ENCODE data around the gene RIN3. TPM values are rescaled to one million over a fixed set of nuclear protein-coding genes. Genes with fewer than 3 reads are reported as not detected.

RIN3 gene
- total RNA-seq, 1 donor from 2014 or later: 0.22 TPM

GRCh38 chr14:92717571-92718042 is 204.0 kb downstream of the RIN3 start:
- Mint-ChIP-seq H3K4me1 (no peaks in the 10 kb centered on the region), H3K27ac (no peak overlapping the region), H3K4me3 (no peak overlapping the region), H3K27me3 (ENCODE audit: insufficient read depth, low read depth) (peaks cover 2% of the 10 kb centered on the region), H3K9me3 (no peaks in the 10 kb centered on the region), H3K36me3 (peaks cover 7% of the 10 kb centered on the region)
- Histone ChIP-seq H3K27ac (no peak overlapping the region), H3K27me3 (no peaks in the 10 kb centered on the region), H4K20me1 (ENCODE audit: low read depth) (no peaks in the 10 kb centered on the region), H2AFZ (replicated peaks) (no peak overlapping the region), H3F3A (ENCODE audit: low read depth) (no peaks in the 10 kb centered on the region), H3K9me3 (ENCODE audit: low read depth) (no peaks in the 10 kb centered on the region), H3K36me3 (no peaks in the 10 kb centered on the region), H3K79me2 (ENCODE audit: low read depth) (peaks cover 8% of the 10 kb centered on the region), H3K4me3 (no peak overlapping the region), H3K9ac (no peak overlapping the region), H3K4me2 (no peak overlapping the region), H3K4me1 (no peaks in the 10 kb centered on the region)
- no peak for DNase-seq (ENCODE audit: low spot score)
- no peak for TF ChIP-seq EZH2phosphoT487 (IDR thresholded peaks at IDR 0.05)
- TF ChIP-seq EZH2 (IDR thresholded peaks at IDR 0.05): no peak
- TF ChIP-seq CTCF (IDR thresholded peaks at IDR 0.05): no peak

GRCh38 chr14:92718664-92719063 is 205.1 kb downstream of the RIN3 start:
- Mint-ChIP-seq H3K27ac (no peak overlapping the region), H3K36me3 (peaks cover 12% of the 10 kb centered on the region), H3K4me1 (no peaks in the 10 kb centered on the region), H3K27me3 (ENCODE audit: insufficient read depth, low read depth) (peaks cover 2% of the 10 kb centered on the region), H3K9me3 (peaks cover 2% of the 10 kb centered on the region), H3K4me3 (no peak overlapping the region)
- H3K79me2 ChIP-seq (ENCODE audit: low read depth): peaks cover 10% of the 10 kb centered on the region
- no peak overlapping the region for H3K4me3 ChIP-seq
- no peaks in the 10 kb centered on the region for H3K4me1 ChIP-seq
- no peak overlapping the region for H3K4me2 ChIP-seq
- H3K9ac ChIP-seq: no peak overlapping the region
- DNase-seq (ENCODE audit: low spot score): no peak
- H2AFZ ChIP-seq (replicated peaks): no peak overlapping the region
- TF ChIP-seq CTCF (IDR thresholded peaks at IDR 0.05) (no peak), EZH2phosphoT487 (IDR thresholded peaks at IDR 0.05) (no peak), EZH2 (IDR thresholded peaks at IDR 0.05) (no peak)
- H3K9me3 ChIP-seq (ENCODE audit: low read depth): no peaks in the 10 kb centered on the region
- H3K36me3 ChIP-seq: no peaks in the 10 kb centered on the region
- no peaks in the 10 kb centered on the region for H3F3A ChIP-seq (ENCODE audit: low read depth)
- H3K27ac ChIP-seq: no peak overlapping the region
- no peaks in the 10 kb centered on the region for H3K27me3 ChIP-seq
- H4K20me1 ChIP-seq (ENCODE audit: low read depth): no peaks in the 10 kb centered on the region

DNA sequence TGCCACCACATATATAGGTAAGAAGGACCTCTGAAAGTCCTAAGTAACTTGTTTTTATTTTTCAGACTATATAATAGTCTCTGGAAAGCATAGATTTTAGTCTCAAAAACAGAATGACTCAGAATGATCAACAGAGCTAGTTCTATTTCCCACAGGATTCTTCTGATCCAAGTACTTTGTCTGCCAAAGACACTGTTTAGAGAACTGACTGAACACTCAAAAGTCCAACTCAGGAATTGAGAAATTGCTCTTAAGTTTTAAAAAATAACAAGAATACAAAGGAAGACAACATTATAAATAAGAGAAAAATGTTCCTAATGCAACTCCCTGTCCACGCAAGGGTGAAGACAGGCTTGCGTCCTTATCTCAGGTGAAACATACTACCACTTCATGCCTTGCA is 205.8 kb downstream of the RIN3 start:
- Histone ChIP-seq H3F3A (ENCODE audit: low read depth) (no peaks in the 10 kb centered on the region), H3K79me2 (ENCODE audit: low read depth) (peaks cover 10% of the 10 kb centered on the region), H3K36me3 (no peaks in the 10 kb centered on the region), H2AFZ (replicated peaks) (no peak overlapping the region), H3K9ac (no peak overlapping the region), H3K4me1 (no peaks in the 10 kb centered on the region), H3K9me3 (ENCODE audit: low read depth) (no peaks in the 10 kb centered on the region), H3K4me3 (no peak overlapping the region), H3K27me3 (no peaks in the 10 kb centered on the region), H3K27ac (no peak overlapping the region), H3K4me2 (no peak overlapping the region), H4K20me1 (ENCODE audit: low read depth) (no peaks in the 10 kb centered on the region)
- Mint-ChIP-seq H3K27ac (no peak overlapping the region), H3K27me3 (ENCODE audit: insufficient read depth, low read depth) (peaks cover 2% of the 10 kb centered on the region), H3K4me3 (no peak overlapping the region), H3K36me3 (peaks cover 12% of the 10 kb centered on the region), H3K4me1 (no peaks in the 10 kb centered on the region), H3K9me3 (peaks cover 2% of the 10 kb centered on the region)
- no peak for DNase-seq (ENCODE audit: low spot score)
- TF ChIP-seq CTCF (IDR thresholded peaks at IDR 0.05): no peak
- no peak for TF ChIP-seq EZH2phosphoT487 (IDR thresholded peaks at IDR 0.05)
- no peak for TF ChIP-seq EZH2 (IDR thresholded peaks at IDR 0.05)

Measured in neural progenitor cell (in vitro differentiated cells).